Type B pancreatic cell (in vitro differentiated cells): ENCODE results near the gene GNE. TPM values are rescaled to one million over a fixed set of nuclear protein-coding genes. Genes with fewer than 3 reads are reported as not detected.
"Not testable (repeated sequence)": the region's sequence is repeated elsewhere in the genome, so short reads cannot be mapped to it uniquely, and the experiment has no call there.

Experiments used
- DNase-seq: peaks from one replicate; pipeline ENCODE4 v3.0.0; 2021; ENCODE audit warnings: mixed read lengths; ENCODE audit not compliant: unreplicated experiment; ENCODE audit errors: extremely low spot score
- H3K27ac Mint-ChIP-seq: 2 replicates; pipeline ENCODE4 v1.8.0; 2021; ENCODE audit warnings: mild to moderate bottlenecking, mixed read lengths
- H3K27me3 Mint-ChIP-seq: 2 replicates; pipeline ENCODE4 v1.8.0; 2021; ENCODE audit warnings: mixed read lengths
- H3K36me3 Mint-ChIP-seq: 2 replicates; pipeline ENCODE4 v1.8.0; 2021; ENCODE audit warnings: mixed read lengths
- H3K4me1 Mint-ChIP-seq: one replicate; pipeline ENCODE4 v1.8.0; 2021; ENCODE audit warnings: mixed read lengths; ENCODE audit not compliant: unreplicated experiment
- H3K4me3 Mint-ChIP-seq: 2 replicates; pipeline ENCODE4 v1.8.0; 2021; ENCODE audit warnings: mild to moderate bottlenecking, mixed read lengths
- H3K9me3 Mint-ChIP-seq: 2 replicates; pipeline ENCODE4 v1.8.0; 2021; ENCODE audit warnings: mixed read lengths
- CTCF ChIP-seq: fragments of 200-600 bp; sonication (generic); conservative IDR thresholded peaks from 2 replicates; pipeline ENCODE4 v1.5.0; 2021; ENCODE audit warnings: antibody characterized with exemption, mild to moderate bottlenecking
- total RNA-seq: library from RNA; stranded (reverse); gene quantifications from 2 replicates; pipeline ENCODE4 v1.2.1, GENCODE V29; 2021; ENCODE audit warnings: low replicate concordance

Gene GNE
- total RNA-seq, 1 donor from 2014 or later: 16.3 TPM

- H3K27me3 Mint-ChIP-seq: peaks cover 14% of the 10 kb centered on the region
- peaks cover 40% of the 10 kb centered on the region for H3K4me1 Mint-ChIP-seq
- H3K36me3 Mint-ChIP-seq: peaks cover 13% of the 10 kb centered on the region
- H3K9me3 Mint-ChIP-seq: no peaks in the 10 kb centered on the region
- no peak for DNase-seq
- H3K4me3 Mint-ChIP-seq: peak overlapping the region; percentile 94
- no peak for TF ChIP-seq CTCF
- peak overlapping the region; percentile 88 for H3K27ac Mint-ChIP-seq
Observed at GRCh38 chr9:36191290-36191645, 67.0 kb downstream of the GNE start.

- TF ChIP-seq CTCF: peak; percentile 68
- Mint-ChIP-seq H3K4me1 (peaks cover 40% of the 10 kb centered on the region), H3K9me3 (no peaks in the 10 kb centered on the region), H3K27me3 (peaks cover 14% of the 10 kb centered on the region), H3K27ac (peak within 1 kb of the TSS; percentile 96), H3K36me3 (peaks cover 13% of the 10 kb centered on the region), H3K4me3 (peak within 1 kb of the TSS; percentile 94)
- peak; percentile 94 for DNase-seq
Observed at GRCh38 chr9:36190388-36191289, 67.6 kb downstream of the GNE start, which contains the start of gene CLTA. TSS of gene CLTA (plus strand) at chr9:36190921. CDS start at chr9:36191057, 136 bp downstream.

GRCh38 chr9:36189976-36190375, 68.3 kb downstream of the GNE start:
- Mint-ChIP-seq H3K9me3 (no peaks in the 10 kb centered on the region), H3K4me1 (peaks cover 39% of the 10 kb centered on the region), H3K27ac (peak overlapping the region; percentile 96), H3K27me3 (peaks cover 14% of the 10 kb centered on the region), H3K36me3 (peaks cover 8% of the 10 kb centered on the region), H3K4me3 (peak overlapping the region; percentile 94)
- DNase-seq: no peak
- no peak for TF ChIP-seq CTCF

- peak overlapping the region; percentile 6 for H3K27ac Mint-ChIP-seq
- H3K4me1 Mint-ChIP-seq: peaks cover 22% of the 10 kb centered on the region
- H3K9me3 Mint-ChIP-seq: no peaks in the 10 kb centered on the region
- no peak overlapping the region for H3K4me3 Mint-ChIP-seq
- H3K36me3 Mint-ChIP-seq: no peaks in the 10 kb centered on the region
- TF ChIP-seq CTCF: no peak
- DNase-seq: no peak
- H3K27me3 Mint-ChIP-seq: peaks cover 14% of the 10 kb centered on the region
Observed at GRCh38 chr9:36188212-36188611, 70.0 kb downstream of the GNE start.

GRCh38 chr9:36187414-36187813, 70.8 kb downstream of the GNE start:
- no peak for DNase-seq
- peaks cover 14% of the 10 kb centered on the region for H3K27me3 Mint-ChIP-seq
- no peaks in the 10 kb centered on the region for H3K36me3 Mint-ChIP-seq
- no peak for TF ChIP-seq CTCF
- no peak overlapping the region for H3K4me3 Mint-ChIP-seq
- H3K27ac Mint-ChIP-seq: no peak overlapping the region
- H3K4me1 Mint-ChIP-seq: peaks cover 15% of the 10 kb centered on the region
- H3K9me3 Mint-ChIP-seq: no peaks in the 10 kb centered on the region

- DNase-seq, H3K4me1 Mint-ChIP-seq, H3K27me3 Mint-ChIP-seq, H3K4me3 Mint-ChIP-seq, H3K36me3 Mint-ChIP-seq, H3K27ac Mint-ChIP-seq, H3K9me3 Mint-ChIP-seq: not testable (repeated sequence)
Observed at GRCh38 chr9:36180243-36180642, 78.0 kb downstream of the GNE start.
